ENCODE data around the gene FARS2. TPM values are rescaled to one million over a fixed set of nuclear protein-coding genes. Genes with fewer than 3 reads are reported as not detected.

FARS2 gene
- total RNA-seq, 1 experiment from 2014 or later: 13.8 TPM

DNA sequence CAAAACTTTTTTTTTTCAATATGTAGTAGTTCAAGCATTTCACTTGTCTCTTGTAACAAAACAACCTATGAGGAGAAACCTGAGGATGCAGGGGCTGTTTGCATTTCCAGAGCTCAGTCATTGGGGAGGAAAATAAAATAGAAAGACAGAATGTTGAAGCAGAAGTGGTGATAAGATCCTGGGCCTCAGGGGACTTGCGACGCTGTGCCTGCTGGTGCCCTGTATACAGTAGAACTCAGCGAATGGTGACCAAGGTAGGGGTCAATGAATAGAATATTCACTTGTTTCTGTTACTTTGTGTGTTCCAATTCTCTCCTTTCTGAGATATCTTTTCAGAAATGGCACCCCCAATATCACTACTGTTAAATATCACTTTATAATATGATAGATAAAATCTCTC, 271.6 kb downstream of the FARS2 start:
- Histone ChIP-seq H3K9ac (ENCODE audit: low read length) (no peak overlapping the region), H3K79me2 (ENCODE audit: insufficient read depth, low read length) (no peaks in the 10 kb centered on the region), H4K20me1 (ENCODE audit: insufficient read depth) (no peaks in the 10 kb centered on the region), H3K36me3 (ENCODE audit: control insufficient read depth in 1 of 2, insufficient read depth in 2 of 2, low read length in 2 of 2) (no peaks in the 10 kb centered on the region), H3K27me3 (ENCODE audit: insufficient read depth, low read length) (no peaks in the 10 kb centered on the region), H3K4me2 (ENCODE audit: low read length) (no peak overlapping the region), H3K4me1 (ENCODE audit: control insufficient read depth in 1 of 2, insufficient read depth in 2 of 2, low read length in 2 of 2) (no peaks in the 10 kb centered on the region), H3K9me2 (ENCODE audit: insufficient read depth) (no peaks in the 10 kb centered on the region), H3K9me3 (ENCODE audit: control insufficient read depth in 1 of 2, insufficient read depth in 1 of 2, low read depth in 1 of 2, low read length in 2 of 2) (no peaks in the 10 kb centered on the region), H3K4me3 (replicated peaks in 1 of 2; ENCODE audit: low read depth in 1 of 2, low read length in 2 of 2) (no peak overlapping the region), H2AFZ (ENCODE audit: low read depth, low read length, poor library complexity, severe bottlenecking) (no peak overlapping the region), H3K27ac (ENCODE audit: low read depth, low read length) (no peak overlapping the region)
- ATAC-seq (no peak), DNase-seq (ENCODE audit: low read depth, low spot score) (no peak)
- ChIA-PET CTCF (no interaction called here), RAD21 (ENCODE audit: low non-redundant PET in 1 of 2, low total read pairs in 2 of 2, uncharacterized antibody in 2 of 2, unreplicated experiment in 2 of 2) (no interaction called here), POLR2A (no interaction called here)
- no TSS peak for BruUV-seq (replicated peaks)
- intact Hi-C loops (cut with micrococcal nuclease): no loop called here
- TF ChIP-seq FOSL1 (IDR thresholded peaks at IDR 0.05; ENCODE audit: low read depth): no peak
- TF ChIP-seq POLR2A (IDR thresholded peaks at IDR 0.05; ENCODE audit: borderline replicate concordance, extremely low read depth, insufficient read depth, insufficient read length): no peak
- TF ChIP-seq YY1 (IDR thresholded peaks at IDR 0.05; ENCODE audit: extremely low read depth, insufficient replicate concordance, low read depth, low read length): no peak
- no peak for TF ChIP-seq ZNF274 (IDR thresholded peaks at IDR 0.05; ENCODE audit: low read depth, low read length)
- TF ChIP-seq EZH2 (IDR thresholded peaks at IDR 0.05): no peak
- TF ChIP-seq JUND (IDR thresholded peaks at IDR 0.05): no peak
- no peak for TF ChIP-seq ZFX (IDR thresholded peaks at IDR 0.05)
- no peak for TF ChIP-seq EZH2phosphoT487 (IDR thresholded peaks at IDR 0.05; ENCODE audit: borderline replicate concordance)
- TF ChIP-seq SRF (IDR thresholded peaks at IDR 0.05; ENCODE audit: low read depth): no peak
- TF ChIP-seq SP1 (IDR thresholded peaks at IDR 0.05; ENCODE audit: low read depth): no peak
- TF ChIP-seq, protein P1, sequence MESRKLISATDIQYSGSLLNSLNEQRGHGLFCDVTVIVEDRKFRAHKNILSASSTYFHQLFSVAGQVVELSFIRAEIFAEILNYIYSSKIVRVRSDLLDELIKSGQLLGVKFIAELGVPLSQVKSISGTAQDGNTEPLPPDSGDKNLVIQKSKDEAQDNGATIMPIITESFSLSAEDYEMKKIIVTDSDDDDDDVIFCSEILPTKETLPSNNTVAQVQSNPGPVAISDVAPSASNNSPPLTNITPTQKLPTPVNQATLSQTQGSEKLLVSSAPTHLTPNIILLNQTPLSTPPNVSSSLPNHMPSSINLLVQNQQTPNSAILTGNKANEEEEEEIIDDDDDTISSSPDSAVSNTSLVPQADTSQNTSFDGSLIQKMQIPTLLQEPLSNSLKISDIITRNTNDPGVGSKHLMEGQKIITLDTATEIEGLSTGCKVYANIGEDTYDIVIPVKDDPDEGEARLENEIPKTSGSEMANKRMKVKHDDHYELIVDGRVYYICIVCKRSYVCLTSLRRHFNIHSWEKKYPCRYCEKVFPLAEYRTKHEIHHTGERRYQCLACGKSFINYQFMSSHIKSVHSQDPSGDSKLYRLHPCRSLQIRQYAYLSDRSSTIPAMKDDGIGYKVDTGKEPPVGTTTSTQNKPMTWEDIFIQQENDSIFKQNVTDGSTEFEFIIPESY (IDR thresholded peaks at IDR 0.05; ENCODE audit: extremely low read depth, insufficient replicate concordance, low read length): no peak
- TF ChIP-seq, protein P2, sequence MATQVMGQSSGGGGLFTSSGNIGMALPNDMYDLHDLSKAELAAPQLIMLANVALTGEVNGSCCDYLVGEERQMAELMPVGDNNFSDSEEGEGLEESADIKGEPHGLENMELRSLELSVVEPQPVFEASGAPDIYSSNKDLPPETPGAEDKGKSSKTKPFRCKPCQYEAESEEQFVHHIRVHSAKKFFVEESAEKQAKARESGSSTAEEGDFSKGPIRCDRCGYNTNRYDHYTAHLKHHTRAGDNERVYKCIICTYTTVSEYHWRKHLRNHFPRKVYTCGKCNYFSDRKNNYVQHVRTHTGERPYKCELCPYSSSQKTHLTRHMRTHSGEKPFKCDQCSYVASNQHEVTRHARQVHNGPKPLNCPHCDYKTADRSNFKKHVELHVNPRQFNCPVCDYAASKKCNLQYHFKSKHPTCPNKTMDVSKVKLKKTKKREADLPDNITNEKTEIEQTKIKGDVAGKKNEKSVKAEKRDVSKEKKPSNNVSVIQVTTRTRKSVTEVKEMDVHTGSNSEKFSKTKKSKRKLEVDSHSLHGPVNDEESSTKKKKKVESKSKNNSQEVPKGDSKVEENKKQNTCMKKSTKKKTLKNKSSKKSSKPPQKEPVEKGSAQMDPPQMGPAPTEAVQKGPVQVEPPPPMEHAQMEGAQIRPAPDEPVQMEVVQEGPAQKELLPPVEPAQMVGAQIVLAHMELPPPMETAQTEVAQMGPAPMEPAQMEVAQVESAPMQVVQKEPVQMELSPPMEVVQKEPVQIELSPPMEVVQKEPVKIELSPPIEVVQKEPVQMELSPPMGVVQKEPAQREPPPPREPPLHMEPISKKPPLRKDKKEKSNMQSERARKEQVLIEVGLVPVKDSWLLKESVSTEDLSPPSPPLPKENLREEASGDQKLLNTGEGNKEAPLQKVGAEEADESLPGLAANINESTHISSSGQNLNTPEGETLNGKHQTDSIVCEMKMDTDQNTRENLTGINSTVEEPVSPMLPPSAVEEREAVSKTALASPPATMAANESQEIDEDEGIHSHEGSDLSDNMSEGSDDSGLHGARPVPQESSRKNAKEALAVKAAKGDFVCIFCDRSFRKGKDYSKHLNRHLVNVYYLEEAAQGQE (IDR thresholded peaks at IDR 0.05; ENCODE audit: low read depth): no peak
- TF ChIP-seq, protein P3, sequence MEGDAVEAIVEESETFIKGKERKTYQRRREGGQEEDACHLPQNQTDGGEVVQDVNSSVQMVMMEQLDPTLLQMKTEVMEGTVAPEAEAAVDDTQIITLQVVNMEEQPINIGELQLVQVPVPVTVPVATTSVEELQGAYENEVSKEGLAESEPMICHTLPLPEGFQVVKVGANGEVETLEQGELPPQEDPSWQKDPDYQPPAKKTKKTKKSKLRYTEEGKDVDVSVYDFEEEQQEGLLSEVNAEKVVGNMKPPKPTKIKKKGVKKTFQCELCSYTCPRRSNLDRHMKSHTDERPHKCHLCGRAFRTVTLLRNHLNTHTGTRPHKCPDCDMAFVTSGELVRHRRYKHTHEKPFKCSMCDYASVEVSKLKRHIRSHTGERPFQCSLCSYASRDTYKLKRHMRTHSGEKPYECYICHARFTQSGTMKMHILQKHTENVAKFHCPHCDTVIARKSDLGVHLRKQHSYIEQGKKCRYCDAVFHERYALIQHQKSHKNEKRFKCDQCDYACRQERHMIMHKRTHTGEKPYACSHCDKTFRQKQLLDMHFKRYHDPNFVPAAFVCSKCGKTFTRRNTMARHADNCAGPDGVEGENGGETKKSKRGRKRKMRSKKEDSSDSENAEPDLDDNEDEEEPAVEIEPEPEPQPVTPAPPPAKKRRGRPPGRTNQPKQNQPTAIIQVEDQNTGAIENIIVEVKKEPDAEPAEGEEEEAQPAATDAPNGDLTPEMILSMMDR (IDR thresholded peaks at IDR 0.05 in 2 of 3, conservative IDR thresholded peaks at IDR 0.05 in 1 of 3; ENCODE audit: borderline replicate concordance in 1 of 3, insufficient read depth in 1 of 3, low read depth in 2 of 3, low read length in 2 of 3): no peak
- no peak for TF ChIP-seq CEBPB (IDR thresholded peaks at IDR 0.05; ENCODE audit: low read depth)

Data from HCT116 (cell line).